Fibroblast of villous mesenchyme (primary cell): ENCODE measurements around the gene EID2. TPM values are rescaled to one million over a fixed set of nuclear protein-coding genes. Genes with fewer than 3 reads are reported as not detected.
A peak's percentile ranks its signal among the peaks of the same experiment; 100 is the strongest.

Source experiments
- DNase-seq: peaks from one replicate; pipeline ENCODE4 v3.0.0-alpha.2; 2010; ENCODE audit warnings: low read depth
- H3K4me3 ChIP-seq: 2 replicates; pipeline ENCODE4 v1.5.1; 2011; ENCODE audit warnings: low read depth, mild to moderate bottlenecking, low read length
- total RNA-seq: library from RNA; depleted of rRNA; stranded (reverse); fragments of >200 nt; gene quantifications from 2 replicates; pipeline ENCODE4 v1.2.3, GENCODE V29; 2012
- TF ChIP-seq, protein P1 (sequence below): IDR thresholded peaks from 2 replicates; pipeline ENCODE4 v1.5.1; 2012; ENCODE audit warnings: low read depth, mild to moderate bottlenecking, low read length; ENCODE audit not compliant: insufficient read depth

Gene EID2
- total RNA-seq, 1 donor, result 10.8 TPM

- H3K4me3 ChIP-seq, result no peak overlapping the region
- DNase-seq, result no peak
- TF ChIP-seq, protein P1, sequence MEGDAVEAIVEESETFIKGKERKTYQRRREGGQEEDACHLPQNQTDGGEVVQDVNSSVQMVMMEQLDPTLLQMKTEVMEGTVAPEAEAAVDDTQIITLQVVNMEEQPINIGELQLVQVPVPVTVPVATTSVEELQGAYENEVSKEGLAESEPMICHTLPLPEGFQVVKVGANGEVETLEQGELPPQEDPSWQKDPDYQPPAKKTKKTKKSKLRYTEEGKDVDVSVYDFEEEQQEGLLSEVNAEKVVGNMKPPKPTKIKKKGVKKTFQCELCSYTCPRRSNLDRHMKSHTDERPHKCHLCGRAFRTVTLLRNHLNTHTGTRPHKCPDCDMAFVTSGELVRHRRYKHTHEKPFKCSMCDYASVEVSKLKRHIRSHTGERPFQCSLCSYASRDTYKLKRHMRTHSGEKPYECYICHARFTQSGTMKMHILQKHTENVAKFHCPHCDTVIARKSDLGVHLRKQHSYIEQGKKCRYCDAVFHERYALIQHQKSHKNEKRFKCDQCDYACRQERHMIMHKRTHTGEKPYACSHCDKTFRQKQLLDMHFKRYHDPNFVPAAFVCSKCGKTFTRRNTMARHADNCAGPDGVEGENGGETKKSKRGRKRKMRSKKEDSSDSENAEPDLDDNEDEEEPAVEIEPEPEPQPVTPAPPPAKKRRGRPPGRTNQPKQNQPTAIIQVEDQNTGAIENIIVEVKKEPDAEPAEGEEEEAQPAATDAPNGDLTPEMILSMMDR, result no peak
Observed at GRCh38 chr19:39499932-39500331, 40.0 kb downstream of the EID2 start.

DNA sequence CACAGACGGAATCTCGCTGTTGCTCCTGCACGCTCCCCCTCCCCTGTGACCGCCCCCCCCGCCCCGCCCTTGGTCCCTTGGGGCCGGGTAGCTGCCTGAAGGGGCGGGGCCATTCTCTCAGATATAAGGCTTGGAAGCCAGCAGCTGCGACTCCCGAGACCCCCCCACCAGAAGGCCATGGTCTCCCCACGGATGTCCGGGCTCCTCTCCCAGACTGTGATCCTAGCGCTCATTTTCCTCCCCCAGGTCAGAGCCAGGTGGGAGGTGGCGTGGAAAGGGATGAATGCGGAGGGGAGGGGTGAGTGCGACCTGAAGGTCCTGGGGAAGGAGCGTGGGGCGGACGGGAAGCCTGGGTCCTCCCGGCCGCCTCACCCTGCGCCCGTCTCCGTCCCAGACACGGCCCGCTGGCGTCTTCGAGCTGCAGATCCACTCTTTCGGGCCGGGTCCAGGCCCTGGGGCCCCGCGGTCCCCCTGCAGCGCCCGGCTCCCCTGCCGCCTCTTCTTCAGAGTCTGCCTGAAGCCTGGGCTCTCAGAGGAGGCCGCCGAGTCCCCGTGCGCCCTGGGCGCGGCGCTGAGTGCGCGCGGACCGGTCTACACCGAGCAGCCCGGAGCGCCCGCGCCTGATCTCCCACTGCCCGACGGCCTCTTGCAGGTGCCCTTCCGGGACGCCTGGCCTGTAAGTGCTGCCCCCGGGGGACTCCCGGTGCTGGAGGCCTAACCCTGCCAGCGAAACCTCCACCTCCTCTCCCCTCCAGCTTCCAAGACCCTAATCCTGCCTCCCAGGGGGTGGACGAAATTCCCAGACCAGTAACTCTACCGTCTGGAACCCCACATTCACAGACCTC is 40.9 kb downstream of the EID2 start, which contains the start of gene DLL3:
Gene DLL3, plus strand, starts transcription at position 150 of the 845 bp plus-strand sequence. Its CDS starts 28 bp downstream, at position 178.
- TF ChIP-seq, protein P1, result no peak
- peak within 1 kb of the TSS; percentile 44 for H3K4me3 ChIP-seq
- peak; percentile 11 for DNase-seq

- TF ChIP-seq, protein P1, result peak; percentile 33
- peak; percentile 54 for DNase-seq
- peak overlapping the region; percentile 44 for H3K4me3 ChIP-seq
Observed at GRCh38 chr19:39497996-39498797, 41.8 kb downstream of the EID2 start.

DNA sequence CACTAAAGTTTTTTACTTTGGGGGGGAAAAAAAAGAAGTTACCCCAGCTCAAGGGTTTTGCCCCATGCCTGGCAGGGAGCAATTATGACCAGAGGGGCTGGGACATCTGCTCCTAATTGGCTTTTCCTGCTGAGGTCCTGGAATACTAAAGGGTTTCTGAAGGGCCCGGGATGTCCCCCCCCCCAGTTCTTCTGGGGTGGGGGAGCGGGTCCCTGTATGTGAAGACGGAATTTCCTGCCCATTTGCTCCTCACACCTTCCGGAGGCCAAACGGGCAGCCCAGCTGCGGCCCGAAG is 42.3 kb downstream of the EID2 start:
- H3K4me3 ChIP-seq, result no peak overlapping the region
- TF ChIP-seq, protein P1, result no peak
- DNase-seq, result no peak

DNA sequence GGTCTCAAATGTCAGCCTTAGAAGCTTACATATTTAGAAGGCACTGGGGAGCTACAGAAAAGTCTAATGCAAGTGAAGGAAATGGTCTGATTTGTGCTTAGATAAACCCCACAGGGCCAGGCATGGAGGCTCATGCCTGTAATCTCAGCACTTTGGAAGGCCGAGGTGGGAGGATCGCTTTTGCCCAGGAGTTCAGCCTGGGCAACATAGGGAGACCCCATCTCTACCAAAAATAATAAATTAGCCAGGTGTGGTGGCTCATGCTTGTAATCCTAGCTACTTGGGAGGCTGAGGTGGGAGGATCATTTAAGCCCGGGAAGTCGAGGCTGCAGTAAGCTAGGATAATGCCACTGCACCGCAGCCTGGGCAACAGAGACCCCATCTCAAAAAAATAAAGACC is 43.9 kb downstream of the EID2 start:
- H3K4me3 ChIP-seq, result no peak overlapping the region
- DNase-seq, result no peak
- TF ChIP-seq, protein P1, result no peak

DNA sequence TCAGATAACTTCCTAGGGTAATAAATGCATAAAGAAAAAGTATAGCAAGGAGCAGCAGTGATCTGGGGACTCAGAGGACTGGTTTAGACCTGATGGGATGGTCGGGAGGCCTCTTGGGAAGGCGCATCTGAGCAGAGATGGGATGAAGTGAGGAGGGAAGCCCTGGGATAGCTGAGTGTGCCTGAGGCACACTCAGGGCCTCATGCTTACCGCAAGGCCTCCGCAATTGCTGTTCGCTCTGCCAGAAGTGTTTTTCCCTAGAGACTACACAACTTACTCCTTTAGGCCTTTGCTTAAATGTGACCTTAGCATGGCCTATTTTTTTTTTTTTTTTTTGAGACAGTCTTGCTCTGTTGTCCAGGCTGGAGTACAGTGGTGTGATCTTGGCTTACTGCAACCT is 45.3 kb downstream of the EID2 start:
- no peak overlapping the region for H3K4me3 ChIP-seq
- TF ChIP-seq, protein P1, result no peak
- no peak for DNase-seq
